HG02870 (cell line): ENCODE measurements around the gene PAK1.
A peak's percentile ranks its signal among the peaks of the same experiment; 100 is the strongest.

Experiments
- ATAC-seq: cut with Tn5 transposase; IDR thresholded peaks from one replicate; pipeline ENCODE4 v1.9.1; 2021; ENCODE audit warnings: mild to moderate bottlenecking, moderate library complexity; ENCODE audit not compliant: unreplicated experiment

The PAK1 gene

DNA sequence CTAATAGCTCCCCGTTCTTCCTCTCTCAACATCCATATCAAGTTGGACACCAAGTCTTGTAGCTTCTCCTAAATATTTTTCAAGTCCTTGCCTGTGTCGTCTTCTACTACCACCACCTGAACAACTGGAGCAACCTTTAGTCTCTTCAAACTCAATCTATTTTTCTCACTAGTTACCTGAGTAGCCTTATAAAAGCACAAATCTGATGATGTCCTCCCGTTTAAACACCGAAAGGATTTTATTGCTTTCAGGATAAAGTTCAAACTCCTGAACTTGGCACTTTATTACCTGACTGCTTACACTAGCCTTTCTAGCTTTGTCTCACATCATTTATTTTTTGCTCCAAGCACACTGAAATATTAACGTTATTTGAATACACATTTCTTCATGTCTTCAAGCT lies 1.3 kb upstream of the PAK1 start:
- no peak for ATAC-seq

DNA sequence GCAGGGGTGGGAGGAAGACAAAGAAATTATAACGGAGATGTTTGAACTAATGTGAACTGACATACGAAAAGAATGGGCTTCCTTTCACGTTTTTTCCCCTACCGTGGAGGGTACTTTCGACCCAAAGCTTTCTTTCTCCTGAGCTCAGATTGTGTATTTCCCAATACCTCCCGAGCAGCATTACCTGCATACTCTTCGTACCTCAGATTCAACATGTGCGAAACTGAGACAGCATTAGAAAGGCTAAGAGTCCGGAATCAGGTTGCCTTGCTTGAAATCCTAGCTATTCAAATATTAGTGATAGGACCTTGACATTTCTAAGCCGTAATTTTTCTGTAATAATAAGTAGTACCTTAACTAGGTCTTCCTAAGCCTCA lies 778 bp upstream of the PAK1 start:
- ATAC-seq: no peak

DNA sequence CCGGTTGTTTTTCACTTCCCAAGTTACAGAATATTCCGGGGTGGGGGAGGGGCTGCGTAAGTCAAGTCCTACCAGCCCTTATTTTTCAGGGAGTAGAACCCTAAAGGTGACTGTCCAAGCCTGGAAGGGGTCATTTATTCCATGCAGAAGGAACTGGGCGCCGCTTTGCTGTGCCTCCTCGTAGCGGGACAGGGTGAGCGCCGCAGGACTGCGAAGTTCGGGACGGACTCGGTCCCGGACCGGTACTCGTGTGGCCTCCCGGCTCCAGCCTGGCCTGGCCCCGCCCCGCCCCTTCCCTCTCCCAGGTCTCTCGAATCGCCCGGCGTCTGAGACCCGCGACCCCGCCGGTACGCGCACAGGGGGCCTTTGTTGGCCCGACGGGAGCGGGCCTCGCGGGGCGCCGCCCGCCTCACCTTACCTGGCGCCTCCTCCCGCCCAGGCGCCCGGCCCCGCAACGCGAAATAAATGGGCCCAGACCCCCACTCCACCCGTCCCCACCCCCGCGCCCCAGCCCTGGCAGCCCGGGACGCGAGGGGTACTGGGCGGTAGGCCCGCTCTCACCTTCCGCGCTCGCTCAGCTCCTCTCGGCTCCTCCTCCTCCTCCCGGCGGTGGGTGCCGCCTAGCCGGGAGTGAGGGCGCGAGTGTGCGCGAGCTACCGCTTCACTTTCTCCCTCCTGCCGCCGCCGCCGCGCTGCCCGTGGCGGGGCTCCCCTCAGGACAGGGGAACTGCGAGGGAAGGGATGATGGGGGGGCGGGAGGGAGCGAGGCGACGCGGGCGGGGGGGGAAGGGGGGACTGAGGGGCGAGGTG lies 698 bp downstream of the PAK1 start:
- no peak for ATAC-seq

DNA sequence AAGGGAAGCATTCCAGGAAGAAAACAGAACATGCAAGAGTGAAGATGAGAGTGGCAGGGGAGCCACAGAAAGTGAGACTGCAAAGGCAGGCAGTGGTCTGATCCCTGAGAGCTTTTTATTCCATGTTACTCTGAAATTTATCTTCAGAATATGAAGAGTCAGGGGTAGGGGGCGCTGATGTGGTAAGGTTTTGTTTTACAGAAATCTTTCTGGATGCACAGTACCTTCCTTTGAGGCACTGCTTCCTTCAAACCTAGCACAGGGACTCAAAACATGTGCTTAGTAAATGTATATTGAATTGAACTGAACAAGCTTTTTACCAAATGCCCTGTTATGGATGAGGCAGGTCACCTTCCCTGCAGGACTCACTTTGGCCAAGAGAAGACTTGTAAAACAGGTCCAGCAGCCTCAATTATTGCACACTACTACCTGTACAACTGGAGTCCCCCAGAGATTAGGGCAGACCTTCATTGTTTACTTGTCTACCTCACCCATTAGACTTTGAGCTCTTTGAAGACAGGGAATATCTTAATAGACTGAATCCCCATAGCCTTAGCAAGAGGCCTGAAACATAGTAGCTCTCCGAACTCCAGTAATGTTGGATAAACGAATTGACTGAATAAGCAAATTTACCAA lies 2.2 kb downstream of the PAK1 start:
- ATAC-seq: no peak

DNA sequence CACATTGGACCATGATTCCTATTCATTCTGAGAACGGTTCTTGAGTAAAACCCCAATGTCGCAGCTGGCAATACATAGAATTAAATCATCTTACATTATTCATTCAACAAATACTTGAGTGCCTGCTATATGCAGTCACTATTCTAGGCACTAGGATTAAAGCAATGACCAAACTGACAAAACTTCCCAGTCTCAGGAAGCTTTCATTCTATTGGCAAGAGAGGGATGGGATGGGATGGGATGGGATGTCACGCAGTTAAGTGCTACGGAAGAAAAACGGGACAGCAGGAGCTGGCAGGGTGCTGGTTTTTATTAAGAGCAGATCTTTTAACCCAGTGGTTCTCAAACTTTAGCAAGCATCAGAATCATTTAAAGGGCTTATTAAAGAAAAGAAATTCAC lies 2.9 kb downstream of the PAK1 start:
- ATAC-seq: no peak

DNA sequence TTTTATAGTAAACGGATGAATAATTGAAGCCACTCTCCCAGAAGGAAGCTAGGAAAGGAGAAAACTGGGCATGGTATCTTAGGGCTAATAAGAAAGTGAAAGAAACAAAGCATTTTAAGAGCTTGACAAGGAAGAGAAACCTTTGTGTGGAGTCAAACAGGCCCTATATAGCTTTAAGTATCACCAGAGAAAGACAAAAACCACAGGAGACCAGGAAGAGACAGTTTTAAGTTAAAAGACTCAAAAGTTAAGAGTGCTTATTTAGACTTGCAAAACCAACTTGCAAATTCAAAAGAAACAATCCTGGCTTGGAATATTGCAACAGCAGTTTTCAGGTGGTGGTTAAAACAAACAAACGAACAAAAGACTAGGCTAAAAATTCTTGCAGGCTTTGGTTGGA lies 3.4 kb downstream of the PAK1 start:
- peak; percentile 42 for ATAC-seq

DNA sequence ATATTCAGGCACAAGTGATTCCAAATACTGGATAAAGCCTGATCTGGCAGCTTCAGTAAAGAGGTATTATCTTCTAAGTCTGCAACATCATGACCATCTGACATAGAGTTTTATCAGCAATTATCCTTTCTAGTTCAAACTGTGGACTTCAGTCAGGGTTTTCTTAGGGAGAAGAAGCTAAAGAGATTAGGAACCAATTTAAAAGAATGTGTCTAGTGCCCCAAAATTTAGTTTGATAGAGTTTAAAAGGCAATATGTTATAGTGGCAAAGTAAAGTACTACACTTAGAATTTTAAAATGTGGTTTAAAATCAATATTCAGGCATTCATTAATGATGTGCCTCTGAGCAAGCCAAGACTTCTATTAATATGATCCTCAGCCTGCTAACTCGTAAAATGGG lies 5.4 kb downstream of the PAK1 start:
- ATAC-seq: no peak

DNA sequence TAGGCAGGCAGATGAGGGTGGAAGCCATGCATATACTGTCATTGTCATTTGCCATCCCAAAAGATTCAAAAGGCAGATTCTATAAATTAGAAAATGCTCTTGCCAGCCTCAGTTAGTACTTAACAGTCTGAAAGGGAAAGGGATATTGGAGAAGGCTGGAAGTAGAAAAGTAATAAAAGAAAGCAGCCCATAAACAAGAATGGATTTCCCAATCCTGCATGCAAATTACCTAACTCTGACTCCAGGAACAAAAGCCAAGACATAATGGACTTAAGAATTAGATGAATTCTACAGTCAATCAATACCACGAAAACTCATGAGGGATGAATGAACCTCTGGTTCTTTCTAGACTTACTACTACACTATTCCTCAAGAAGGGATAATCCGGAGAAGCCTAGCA lies 5.9 kb downstream of the PAK1 start:
- no peak for ATAC-seq

DNA sequence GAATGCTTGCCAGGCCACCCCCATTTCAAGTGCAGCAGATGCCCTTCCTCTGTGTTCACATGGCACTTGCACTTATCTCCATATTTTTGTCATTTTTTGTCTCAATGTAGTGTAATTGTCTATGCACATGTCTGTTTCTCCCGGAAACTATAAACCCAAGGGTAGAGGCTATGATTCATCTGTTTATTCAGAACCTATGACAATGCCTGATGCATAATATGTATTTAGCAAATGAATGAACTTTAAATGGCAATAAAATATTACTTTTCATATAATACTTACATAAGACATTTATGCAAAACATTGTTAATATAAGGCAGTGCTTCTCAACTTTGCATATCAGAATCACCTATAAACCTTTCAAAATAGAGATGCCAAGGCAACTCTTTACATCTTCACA lies 6.7 kb downstream of the PAK1 start:
- no peak for ATAC-seq

DNA sequence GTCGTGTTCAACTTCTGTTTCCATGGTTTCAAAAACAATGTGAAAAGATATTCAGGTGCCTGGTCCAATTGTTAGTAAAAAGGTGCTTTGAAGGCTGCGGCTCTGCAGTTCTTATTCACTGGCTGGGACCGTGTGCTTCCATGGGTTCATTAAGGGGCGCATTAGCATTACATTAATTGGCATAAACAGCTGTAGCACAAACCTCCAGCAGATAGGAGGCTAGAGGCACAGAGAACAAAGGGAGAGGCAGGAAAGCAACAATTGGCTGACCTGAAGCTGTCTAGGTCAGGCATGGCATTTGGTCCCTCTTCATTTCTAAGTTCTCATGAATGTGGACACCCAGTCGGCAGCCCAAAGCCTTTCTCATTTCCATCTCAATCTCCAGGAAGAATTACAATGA lies 16.6 kb downstream of the PAK1 start:
- ATAC-seq: peak; percentile 27

DNA sequence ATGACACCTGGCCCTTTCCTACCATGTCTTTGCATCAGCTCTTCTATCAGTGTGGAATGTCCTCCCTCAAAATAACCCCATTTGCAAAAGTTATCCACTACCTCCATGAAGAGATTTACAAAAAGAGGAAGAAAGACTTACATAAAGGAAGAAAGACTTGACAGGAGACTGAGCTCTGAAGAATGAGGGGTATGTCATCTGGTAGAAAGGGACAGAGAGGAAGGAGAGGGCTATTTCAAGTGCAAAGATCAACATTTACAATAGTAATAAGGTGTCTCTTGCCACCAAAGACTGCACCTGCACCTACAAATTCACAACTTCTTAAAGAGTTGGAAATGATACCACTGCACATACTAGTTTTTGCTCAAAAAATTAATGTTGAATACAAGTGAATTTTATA lies 18.2 kb downstream of the PAK1 start:
- ATAC-seq: no peak

DNA sequence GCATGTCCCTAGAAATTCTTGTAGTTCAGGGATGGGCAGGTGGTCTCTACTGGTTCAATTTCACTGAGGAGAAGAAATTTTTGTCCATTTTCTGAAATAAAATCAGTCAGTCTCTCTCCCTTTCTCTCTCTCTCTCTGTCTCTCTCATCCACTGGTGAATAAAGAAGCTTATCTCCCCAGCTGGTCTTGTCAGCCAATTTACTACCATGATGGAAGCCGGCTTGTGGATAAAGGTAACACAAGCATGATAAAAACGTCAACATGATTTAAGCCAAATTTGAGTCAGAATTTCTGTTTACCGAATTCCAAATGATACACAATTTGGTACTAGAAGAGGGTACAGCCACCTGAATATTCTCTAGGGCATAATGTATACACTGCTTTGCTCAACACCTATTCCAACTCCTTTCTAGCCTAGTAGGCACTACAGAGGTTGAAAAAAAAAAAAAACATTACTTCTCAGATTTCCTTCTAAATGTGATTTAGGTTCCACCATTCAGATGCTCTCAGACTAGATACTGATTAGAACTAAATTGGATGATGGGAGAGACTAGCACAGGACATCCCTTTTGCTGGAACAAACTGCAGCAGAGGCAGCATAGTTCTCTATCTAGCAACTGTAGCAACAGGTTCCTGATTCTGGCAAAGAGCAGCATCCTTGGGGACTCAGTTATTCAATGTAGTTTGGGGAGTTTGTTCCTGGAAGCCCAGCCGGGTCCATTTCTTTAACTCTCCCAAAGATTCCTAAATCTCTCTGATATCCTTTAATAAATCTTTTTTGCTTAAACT lies 18.8 kb downstream of the PAK1 start:
- ATAC-seq: no peak

DNA sequence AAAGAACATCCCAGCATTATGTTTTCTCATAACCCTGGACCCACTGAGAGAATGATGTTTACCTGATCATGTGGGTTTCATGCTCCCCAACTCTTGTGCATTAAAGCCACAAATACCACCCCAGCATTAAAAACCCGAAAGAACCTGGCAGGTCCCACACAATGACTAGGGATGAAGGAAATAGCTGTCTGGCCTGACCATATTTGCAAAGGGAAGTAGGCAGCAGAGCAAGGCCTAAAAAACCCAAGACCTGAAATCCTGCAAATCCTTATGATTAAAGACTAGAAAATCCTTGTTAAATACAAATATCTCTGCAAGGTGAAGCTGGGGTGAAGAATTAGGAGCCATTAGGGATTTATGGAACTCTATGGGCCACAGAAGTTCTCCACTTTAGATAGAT lies 23.7 kb downstream of the PAK1 start:
- ATAC-seq: no peak

DNA sequence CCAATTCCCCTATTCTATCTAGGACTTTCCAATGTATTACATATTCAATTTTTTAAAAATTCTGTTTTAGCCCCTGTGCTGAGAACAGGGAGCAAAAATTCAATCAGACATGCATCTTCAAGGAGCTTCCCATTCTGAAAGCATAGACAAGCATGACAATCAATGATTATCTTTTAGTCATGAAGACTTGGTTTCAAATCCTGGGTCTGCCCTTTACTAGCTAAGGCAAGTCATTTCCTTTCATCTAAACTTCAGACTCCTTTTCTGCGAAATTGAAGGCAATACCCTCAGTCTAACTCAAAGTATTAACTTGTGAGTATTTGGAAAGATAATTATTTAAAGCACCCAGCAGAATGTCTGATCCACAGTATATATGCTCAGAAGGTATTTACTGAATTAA lies 24.1 kb downstream of the PAK1 start:
- no peak for ATAC-seq

DNA sequence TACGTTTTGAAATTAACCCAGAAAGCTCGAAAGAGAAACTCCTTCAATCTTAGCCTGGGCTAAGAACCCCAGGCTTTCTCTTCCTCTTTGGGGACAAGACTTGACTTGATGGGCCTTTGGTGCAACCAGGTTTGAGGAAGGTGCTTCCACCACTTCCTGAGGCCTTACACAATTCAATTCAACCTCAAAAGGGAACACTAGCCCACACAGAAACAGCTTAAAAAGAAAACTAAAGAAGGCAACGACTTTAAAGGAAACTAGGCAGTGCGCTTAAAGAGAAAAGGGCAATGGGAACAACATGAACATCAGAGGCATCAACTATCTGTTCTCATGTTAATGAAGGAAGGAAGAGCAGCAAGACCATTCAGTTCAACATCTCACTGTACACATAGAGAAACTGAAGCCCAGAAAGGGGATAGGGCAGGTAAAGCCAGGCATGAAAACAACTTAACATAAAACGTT lies 24.8 kb downstream of the PAK1 start:
- ATAC-seq: peak; percentile 73

DNA sequence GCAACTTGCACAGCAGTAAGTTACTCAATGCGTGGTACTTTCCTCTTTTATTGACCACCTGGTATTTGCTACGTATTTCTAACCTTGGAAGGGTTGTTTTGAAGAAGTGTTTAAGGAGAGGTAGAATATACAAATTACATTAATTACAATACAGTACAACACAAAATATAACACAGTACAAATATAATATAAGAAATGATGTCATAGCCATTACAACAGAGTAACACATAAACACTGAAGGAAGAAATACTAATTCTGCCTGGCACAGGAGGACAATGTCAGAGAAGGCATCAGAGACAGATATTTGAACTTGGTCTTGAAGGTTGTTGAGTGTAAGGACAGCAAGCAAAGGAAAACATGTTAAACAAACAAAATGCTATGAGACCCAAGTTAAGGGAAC lies 25.6 kb downstream of the PAK1 start:
- no peak for ATAC-seq

DNA sequence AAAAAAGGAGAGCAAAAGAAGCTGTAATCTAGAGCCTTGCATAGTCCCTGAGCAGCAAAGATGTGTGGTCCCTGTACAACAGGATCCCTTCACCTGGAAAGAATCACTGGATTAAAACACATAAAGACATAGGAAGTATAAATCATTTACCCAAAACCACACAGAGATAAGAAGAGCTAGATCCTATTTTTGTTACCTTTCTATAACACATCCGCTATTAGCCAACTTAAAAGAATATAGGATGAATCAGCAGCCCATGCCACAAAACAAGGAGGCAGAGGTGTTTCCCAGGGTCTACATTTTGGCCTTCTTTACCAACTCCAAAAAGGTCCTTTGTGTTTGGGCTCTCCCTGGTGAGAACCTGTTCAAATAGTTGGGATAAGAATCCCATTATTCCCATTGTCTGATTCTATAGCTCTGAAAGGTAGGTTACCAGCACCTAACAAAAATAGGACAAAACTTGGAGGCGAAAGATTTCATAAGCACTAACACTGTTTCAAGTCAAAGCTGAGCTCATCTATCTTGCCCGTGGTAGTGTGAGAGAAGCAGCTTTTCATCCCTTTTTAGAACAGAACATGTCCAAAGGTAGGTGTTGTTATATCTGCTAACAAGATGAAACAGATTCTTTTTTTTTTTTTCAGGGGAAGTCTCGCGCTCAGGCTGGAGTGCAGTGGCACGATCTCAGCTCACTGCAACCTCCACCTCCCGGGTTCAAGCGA lies 26.8 kb downstream of the PAK1 start:
- ATAC-seq: no peak

DNA sequence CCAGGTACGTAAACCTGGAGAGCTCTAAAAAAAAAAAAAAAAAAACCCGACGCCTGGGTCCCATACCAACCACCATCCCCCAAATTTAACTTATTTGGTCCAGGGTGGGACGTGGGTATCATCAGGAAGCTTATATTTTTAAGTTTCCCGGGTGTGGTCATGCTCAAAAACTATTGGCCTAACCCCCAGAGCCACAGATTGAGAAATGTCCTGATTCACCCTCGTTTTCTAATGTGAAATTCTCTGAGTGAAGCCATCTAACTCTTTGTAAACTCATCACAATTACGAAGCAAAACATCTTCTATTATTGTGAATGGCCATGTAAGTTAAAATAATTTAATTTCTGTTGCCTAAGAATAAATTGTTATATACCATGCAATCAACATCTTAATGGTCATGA lies 29.6 kb downstream of the PAK1 start:
- no peak for ATAC-seq

DNA sequence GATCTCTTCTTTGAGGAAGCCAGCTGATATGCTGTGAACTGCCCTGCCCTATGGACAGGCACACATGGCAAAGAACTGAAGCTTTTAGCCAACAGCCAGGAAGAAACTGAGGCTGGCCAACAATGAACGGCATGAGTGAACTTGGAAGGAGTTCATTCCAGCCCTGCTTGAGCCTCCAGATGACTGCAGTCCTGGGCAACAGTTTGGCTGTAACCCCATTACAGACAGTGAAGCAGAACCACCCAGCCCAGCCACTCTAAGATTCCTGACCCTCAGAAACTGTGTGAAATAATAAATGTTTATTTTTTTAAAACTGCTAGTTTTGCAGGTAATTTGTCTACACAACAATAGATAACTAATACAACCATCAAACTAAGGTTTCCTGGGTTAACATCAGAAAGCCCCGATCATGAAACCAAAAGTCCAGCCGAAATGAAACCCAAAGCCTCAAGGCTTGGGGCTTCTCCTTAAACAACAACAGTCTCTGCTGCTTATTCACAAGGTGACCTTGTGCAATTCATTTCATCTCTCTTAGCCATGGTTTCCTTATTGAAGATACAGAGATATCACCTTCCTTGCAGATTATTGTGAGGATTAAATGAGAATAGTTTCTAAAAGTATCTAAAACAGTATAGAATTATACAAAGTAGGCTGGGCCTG lies 31.4 kb downstream of the PAK1 start:
- peak; percentile 43 for ATAC-seq

DNA sequence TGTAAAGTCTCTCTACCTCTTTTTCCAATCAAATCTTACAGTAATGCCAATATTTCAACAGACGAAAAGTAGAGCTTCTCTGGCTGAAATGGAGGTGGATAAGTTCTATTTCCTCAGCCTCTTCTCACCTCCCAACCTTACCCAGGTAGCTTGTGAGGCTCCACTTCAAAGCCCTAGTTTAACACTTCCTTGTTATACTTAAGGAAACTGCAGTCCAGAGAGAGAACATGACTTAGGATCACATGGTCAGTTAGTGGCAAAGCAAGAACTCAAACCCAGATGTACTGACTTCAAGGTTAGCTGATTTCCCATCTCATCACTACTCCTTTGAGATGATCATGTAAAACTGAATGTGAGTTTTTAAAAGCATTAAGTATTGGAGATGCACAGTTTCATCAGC lies 32.5 kb downstream of the PAK1 start:
- no peak for ATAC-seq

DNA sequence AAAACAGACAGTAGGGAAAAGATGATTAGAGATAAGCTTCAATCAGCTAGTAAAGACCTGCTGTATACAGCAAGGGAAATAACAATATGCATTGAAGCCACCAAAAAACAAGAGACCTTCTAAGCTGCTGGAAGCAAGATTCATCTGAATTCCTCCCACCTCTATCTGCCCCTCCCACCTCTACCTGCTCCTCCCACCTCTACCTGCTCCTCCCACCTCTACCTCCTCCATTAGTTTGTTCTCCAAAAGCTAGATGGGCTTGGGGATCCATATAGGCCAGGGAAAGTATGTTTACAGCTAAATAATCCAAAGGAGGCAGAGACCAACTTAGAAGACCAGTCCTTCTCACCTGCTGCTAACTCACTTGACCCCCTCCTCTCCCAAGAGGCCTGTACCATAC lies 33.2 kb downstream of the PAK1 start:
- no peak for ATAC-seq
